Measurements from ENCODE around the gene B4GALT2. TPM values are rescaled to one million over a fixed set of nuclear protein-coding genes. Genes with fewer than 3 reads are reported as not detected.

Gene B4GALT2
- total and polyA plus RNA-seq, 10 of the 15 experiments (the other 5 are each of a cell fraction or from before 2014, with no cell fraction given) = 0.98 to 61.0 (median 23.4) TPM

DNA sequence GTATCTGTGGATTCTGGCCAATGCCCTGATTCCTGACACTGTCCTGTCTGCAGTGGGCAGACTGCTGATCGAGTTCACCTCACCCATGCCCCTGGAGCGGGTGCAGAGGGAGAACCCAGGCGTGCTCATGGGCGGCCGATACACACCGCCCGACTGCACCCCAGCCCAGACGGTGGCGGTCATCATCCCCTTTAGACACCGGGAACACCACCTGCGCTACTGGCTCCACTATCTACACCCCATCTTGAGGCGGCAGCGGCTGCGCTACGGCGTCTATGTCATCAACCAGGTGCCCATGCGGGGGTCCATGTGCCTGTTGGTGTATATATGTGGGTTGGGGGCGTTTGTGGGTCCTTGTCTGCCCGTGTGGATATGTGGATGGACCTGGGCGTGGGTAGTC lies 2.6 kb downstream of the B4GALT2 start:
- Histone ChIP-seq H2AFZ (ENCODE audit: control insufficient read depth, low read depth, low read length) (no peak overlapping the region), H3K4me1 (ENCODE audit: control insufficient read depth, insufficient read depth, low read length) (peaks cover 20% of the 10 kb centered on the region), H4K20me1 (ENCODE audit: control insufficient read depth, insufficient read depth) (no peaks in the 10 kb centered on the region), H3K9ac (ENCODE audit: control insufficient read depth, insufficient read depth, low read length) (no peak overlapping the region), H3K4me2 (ENCODE audit: control insufficient read depth, insufficient read depth) (no peak overlapping the region), H3K27me3 (replicated peaks in 1 of 2; ENCODE audit: control insufficient read depth in 2 of 2, insufficient read depth in 2 of 2, low read length in 1 of 2) (no peaks in the 10 kb centered on the region), H3K9me3 (replicated peaks; ENCODE audit: control insufficient read depth, insufficient read depth, low read length) (no peaks in the 10 kb centered on the region), H3K4me3 (no peak overlapping the region), H3K36me3 (ENCODE audit: control insufficient read depth in 2 of 2, insufficient read depth in 2 of 2, low read length in 1 of 2) (peaks cover 4 to 5% of the 10 kb centered on the region in 2 experiments), H3K79me2 (ENCODE audit: control insufficient read depth, insufficient read depth, low read length) (peaks cover 26% of the 10 kb centered on the region), H3K27ac (ENCODE audit: control insufficient read depth, insufficient read depth) (no peak overlapping the region)
- ChIA-PET POLR2A (no interaction called here), CTCF (no interaction called here), RAD21 (ENCODE audit: unreplicated experiment) (no interaction called here), SMC1A (ENCODE audit: uncharacterized antibody, unreplicated experiment) (no interaction called here)
- BruUV-seq (replicated peaks) = no TSS peak
- FAIRE-seq = no peak
- TF ChIP-seq TCF7 (IDR thresholded peaks at IDR 0.05; ENCODE audit: borderline replicate concordance) (no peak), JUNB (IDR thresholded peaks at IDR 0.05) (no peak), PAX5 (IDR thresholded peaks at IDR 0.05; ENCODE audit: borderline replicate concordance, low read depth, low read length) (no peak), LARP7 (IDR thresholded peaks at IDR 0.05) (no peak), NFXL1 (IDR thresholded peaks at IDR 0.05; ENCODE audit: borderline replicate concordance) (no peak)
- TF ChIP-seq, protein P1, sequence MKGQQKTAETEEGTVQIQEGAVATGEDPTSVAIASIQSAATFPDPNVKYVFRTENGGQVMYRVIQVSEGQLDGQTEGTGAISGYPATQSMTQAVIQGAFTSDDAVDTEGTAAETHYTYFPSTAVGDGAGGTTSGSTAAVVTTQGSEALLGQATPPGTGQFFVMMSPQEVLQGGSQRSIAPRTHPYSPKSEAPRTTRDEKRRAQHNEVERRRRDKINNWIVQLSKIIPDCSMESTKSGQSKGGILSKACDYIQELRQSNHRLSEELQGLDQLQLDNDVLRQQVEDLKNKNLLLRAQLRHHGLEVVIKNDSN (IDR thresholded peaks at IDR 0.05; ENCODE audit: borderline replicate concordance, extremely low read length, insufficient read depth, low read depth, low read length) = no peak
- in situ Hi-C loops (cut with MboI) = no loop called here
- no peak for DNase-seq (ENCODE audit: low read depth, low spot score)
- ATAC-seq = no peak
- intact Hi-C loops (cut with micrococcal nuclease; ENCODE audit: unreplicated experiment) = no loop called here
- WGBS (ENCODE audit: insufficient coverage, insufficient replicate concordance, low lambda C conversion rate, missing lambda C conversion rate) = 91% methylated on average over 20 of the region's 20 CpGs

DNA sequence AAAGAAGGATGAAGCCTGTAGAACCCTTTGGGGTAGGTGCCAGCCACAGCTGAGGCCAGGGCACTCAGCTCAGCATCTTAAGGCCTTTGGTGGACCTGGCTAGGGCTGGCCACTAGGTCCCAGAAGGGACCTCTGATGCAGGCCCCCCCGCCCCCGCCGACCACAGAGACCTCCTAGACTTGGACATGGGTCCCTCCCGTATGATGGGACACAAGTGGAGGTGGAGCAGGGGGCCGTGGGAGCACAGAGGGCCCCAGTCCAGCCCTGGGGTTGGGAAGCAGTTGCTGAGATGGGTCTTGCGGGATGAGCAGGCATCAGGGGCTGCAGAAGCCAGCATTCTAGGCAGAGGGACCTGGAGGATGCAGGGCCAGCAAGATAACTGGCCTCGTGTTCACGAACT lies 3.2 kb downstream of the B4GALT2 start:
- FAIRE-seq = no peak
- WGBS (ENCODE audit: insufficient coverage, insufficient replicate concordance, low lambda C conversion rate, missing lambda C conversion rate) = 94% methylated on average over 8 of the region's 8 CpGs
- intact Hi-C loops (cut with micrococcal nuclease; ENCODE audit: unreplicated experiment) = no loop called here
- ChIA-PET SMC1A (ENCODE audit: uncharacterized antibody, unreplicated experiment) (no interaction called here), RAD21 (ENCODE audit: unreplicated experiment) (no interaction called here), CTCF (no interaction called here), POLR2A (no interaction called here)
- no peak for ATAC-seq
- Histone ChIP-seq H3K27ac (ENCODE audit: control insufficient read depth, insufficient read depth) (no peak overlapping the region), H3K4me3 (no peak overlapping the region), H3K27me3 (replicated peaks in 1 of 2; ENCODE audit: control insufficient read depth in 2 of 2, insufficient read depth in 2 of 2, low read length in 1 of 2) (no peaks in the 10 kb centered on the region), H3K4me1 (ENCODE audit: control insufficient read depth, insufficient read depth, low read length) (peaks cover 20% of the 10 kb centered on the region), H3K9ac (ENCODE audit: control insufficient read depth, insufficient read depth, low read length) (no peak overlapping the region), H4K20me1 (ENCODE audit: control insufficient read depth, insufficient read depth) (no peaks in the 10 kb centered on the region), H3K79me2 (ENCODE audit: control insufficient read depth, insufficient read depth, low read length) (peaks cover 23% of the 10 kb centered on the region), H3K4me2 (ENCODE audit: control insufficient read depth, insufficient read depth) (no peak overlapping the region), H2AFZ (ENCODE audit: control insufficient read depth, low read depth, low read length) (no peak overlapping the region), H3K9me3 (replicated peaks; ENCODE audit: control insufficient read depth, insufficient read depth, low read length) (no peaks in the 10 kb centered on the region), H3K36me3 (ENCODE audit: control insufficient read depth in 2 of 2, insufficient read depth in 2 of 2, low read length in 1 of 2) (peaks cover 0 to 4% of the 10 kb centered on the region in 2 experiments; a peak in 3 of 4 replicates)
- in situ Hi-C loops (cut with MboI) = no loop called here
- no peak for DNase-seq (ENCODE audit: low read depth, low spot score)
- no peak for TF ChIP-seq NFXL1 (IDR thresholded peaks at IDR 0.05; ENCODE audit: borderline replicate concordance)
- no peak for TF ChIP-seq NFIC (IDR thresholded peaks at IDR 0.05; ENCODE audit: low read depth, low read length)
- no peak for TF ChIP-seq IKZF2 (IDR thresholded peaks at IDR 0.05)
- no peak for TF ChIP-seq JUND (IDR thresholded peaks at IDR 0.05; ENCODE audit: low read depth, low read length)
- TF ChIP-seq RCOR1 (conservative IDR thresholded peaks at IDR 0.05; ENCODE audit: low read depth, low read length) = no peak
- TF ChIP-seq IKZF1 (conservative IDR thresholded peaks at IDR 0.05) = no peak
- TF ChIP-seq NFYB (IDR thresholded peaks at IDR 0.05; ENCODE audit: insufficient read depth, low read depth, low read length) = no peak
- TF ChIP-seq, protein P2, sequence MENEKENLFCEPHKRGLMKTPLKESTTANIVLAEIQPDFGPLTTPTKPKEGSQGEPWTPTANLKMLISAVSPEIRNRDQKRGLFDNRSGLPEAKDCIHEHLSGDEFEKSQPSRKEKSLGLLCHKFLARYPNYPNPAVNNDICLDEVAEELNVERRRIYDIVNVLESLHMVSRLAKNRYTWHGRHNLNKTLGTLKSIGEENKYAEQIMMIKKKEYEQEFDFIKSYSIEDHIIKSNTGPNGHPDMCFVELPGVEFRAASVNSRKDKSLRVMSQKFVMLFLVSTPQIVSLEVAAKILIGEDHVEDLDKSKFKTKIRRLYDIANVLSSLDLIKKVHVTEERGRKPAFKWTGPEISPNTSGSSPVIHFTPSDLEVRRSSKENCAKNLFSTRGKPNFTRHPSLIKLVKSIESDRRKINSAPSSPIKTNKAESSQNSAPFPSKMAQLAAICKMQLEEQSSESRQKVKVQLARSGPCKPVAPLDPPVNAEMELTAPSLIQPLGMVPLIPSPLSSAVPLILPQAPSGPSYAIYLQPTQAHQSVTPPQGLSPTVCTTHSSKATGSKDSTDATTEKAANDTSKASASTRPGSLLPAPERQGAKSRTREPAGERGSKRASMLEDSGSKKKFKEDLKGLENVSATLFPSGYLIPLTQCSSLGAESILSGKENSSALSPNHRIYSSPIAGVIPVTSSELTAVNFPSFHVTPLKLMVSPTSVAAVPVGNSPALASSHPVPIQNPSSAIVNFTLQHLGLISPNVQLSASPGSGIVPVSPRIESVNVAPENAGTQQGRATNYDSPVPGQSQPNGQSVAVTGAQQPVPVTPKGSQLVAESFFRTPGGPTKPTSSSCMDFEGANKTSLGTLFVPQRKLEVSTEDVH (IDR thresholded peaks at IDR 0.05; ENCODE audit: low read depth, partially characterized antibody) = no peak
- no peak for TF ChIP-seq ESRRA (IDR thresholded peaks at IDR 0.05; ENCODE audit: low read length)
- BruUV-seq (replicated peaks) = no TSS peak

Data from GM12878 (cell line).